NCI-H187 (cell line): Measurements from ENCODE around the gene S100A8.

Experiments
- DNase-seq, 2 experiments: peaks; one replicate each; lab custom pipeline; 2025; lab: John Stamatoyannopoulos, UW

S100A8 gene

DNA sequence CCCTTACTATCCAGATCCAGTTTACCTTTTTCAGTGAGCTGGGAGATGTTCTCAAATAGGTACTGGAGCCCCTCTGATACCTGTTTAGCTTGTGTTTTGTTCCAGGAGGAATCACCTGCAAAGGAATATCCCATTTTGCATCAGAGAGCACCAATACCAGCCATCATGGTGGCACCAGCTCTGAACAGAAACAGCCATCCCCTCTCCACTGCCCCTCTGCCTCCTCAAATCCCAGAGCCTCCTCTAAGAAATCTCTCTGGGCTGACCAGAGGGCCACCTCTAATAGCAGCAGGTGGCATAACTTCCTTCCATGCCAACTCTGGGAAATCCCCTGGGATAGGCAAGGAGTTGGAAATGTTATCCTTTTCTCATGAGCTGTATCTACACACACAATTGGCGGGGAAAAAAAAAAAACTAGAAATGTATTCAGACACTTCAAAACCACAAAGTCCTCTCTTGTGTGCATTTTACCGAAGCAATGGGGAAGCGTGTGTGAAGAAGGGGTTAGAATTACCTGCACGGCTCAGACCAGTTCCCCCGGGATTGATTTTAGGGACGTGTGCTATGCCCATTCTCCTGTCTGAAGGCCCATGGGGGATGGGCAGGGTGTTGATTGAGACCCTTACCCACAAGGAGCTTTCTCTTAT, 44.7 kb downstream of the S100A8 start:
- DNase-seq: peak; percentile 97 to 99

DNA sequence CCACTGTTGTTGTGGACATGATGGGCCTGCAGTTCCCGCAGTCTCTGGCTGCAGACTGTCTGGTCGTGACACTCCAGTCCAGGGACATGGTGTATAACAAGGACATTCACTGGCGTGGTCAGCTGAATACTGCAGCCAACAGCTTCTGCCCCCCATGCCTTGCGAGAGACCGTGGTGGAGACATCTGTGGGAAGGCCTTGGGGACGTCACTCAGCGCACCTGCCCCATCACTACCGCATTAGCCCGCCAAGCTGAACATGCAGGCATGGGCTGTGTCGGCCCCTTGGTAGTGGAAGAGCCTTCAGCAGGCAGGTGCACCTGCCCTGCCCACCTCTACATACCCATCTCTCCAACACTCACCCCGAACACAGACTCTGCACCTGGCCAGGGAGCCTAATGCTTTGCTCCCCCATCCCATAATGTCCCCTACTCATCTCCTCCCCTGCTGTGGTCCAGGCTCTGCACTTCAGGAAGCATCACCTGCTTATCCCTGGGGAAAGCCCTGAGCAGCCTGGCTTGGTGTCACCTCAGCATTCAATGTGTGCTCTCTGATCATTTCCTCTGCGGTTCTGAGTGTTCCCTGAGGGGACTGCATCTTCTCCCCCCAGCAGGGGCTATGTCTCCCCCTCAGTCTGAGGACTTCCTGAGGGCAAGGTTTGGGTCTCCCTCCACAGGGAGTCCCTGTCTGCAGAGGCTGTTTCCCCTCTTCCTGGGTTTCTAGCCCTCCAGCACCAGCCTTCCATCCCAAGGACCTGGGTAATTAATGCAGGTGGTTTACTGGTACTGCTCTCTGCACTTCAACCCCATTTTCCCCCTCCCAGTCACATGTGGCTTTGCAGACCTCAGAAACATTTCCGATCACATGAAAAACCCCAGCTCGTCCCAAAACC, 45.4 kb downstream of the S100A8 start:
- peak; percentile 89 to 91 for DNase-seq

DNA sequence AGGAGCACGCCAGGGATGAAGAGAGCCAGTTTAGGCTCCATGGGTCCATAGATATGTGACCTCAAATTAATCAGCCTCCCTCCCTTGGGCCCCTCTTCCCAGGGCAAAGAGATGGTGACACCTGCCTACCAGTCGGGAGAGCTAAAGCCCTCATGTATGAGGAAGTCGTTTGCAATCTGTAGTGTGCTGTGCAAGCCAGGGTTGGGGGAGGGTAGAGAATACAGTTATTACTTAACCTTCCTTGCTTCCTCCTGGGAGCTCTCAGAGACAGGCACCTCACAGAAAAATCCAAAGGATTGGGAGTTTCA, 46.2 kb downstream of the S100A8 start:
- peak; percentile 37 to 50 for DNase-seq

DNA sequence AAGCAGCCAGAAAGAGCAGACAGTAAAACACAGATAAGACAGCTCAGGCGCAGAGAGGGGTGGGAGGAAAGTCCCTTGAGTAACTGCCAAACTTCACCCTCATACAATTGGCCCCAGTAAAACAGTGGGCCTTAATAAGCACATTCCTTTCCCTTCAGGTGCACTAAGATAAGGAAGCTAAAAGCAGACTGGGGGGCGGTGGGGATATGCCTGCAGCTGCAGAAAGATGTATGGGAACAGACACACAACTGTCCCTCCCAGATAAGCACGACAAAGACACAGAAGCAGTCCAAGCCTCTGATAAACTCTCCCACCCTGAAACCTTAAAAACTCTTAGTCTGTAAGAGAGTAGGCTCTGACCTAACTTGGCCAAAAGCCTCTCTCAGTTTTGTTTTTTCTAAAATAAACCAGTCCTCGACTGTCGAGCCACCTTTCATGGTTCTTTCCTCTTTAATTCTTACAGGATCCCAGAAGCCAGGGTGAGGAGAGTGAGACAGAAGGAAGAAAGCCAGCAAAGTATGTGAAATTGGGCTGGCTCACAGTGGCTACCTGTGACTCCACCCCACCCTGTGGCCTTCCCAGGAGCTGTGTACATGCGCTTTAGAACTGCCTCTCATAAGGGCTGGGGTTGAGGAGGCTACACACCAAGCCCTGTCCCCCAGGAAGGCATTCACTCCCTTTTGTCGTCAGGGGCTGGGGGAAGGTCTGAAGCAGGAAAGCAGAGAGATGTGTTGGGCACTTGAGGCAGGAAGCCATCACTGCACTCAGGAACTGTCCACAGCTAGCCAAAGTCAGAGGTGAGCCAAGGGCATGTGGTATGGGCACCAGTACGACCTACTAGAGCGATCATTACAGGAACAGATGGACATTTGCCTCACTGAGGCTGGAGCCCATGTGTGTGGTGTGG, 46.8 kb downstream of the S100A8 start:
- DNase-seq: no peak

GRCh38 chr1:153343040-153343681, 47.7 kb downstream of the S100A8 start:
- DNase-seq: peak; percentile 76 to 86

GRCh38 chr1:153342178-153342577, 48.7 kb downstream of the S100A8 start:
- no peak for DNase-seq

DNA sequence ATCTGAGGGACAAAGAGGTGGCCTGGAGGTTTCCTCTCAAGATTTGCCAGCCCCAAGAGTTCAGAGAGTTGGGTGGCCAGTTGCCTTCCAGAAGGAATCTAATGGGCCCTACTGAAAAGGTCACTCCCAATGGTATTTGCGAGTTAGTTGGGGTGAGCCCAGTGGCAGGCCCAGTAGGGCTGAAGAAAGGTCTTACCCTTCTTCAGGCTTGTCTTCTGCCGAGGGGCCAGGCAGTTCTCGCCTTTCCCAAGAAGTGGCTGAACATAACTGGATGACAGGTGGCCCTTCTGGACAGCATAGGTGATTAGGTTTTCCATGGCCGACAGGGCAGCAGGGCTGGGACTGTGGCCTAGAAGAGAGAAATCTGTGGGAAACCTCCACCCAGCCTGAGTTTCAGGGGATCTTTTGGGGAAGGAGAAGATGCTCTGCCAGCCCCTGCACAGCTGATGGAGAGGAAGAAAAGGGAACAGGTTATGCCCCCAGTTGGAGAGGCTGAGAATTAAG, 49.4 kb downstream of the S100A8 start:
- DNase-seq: no peak

DNA sequence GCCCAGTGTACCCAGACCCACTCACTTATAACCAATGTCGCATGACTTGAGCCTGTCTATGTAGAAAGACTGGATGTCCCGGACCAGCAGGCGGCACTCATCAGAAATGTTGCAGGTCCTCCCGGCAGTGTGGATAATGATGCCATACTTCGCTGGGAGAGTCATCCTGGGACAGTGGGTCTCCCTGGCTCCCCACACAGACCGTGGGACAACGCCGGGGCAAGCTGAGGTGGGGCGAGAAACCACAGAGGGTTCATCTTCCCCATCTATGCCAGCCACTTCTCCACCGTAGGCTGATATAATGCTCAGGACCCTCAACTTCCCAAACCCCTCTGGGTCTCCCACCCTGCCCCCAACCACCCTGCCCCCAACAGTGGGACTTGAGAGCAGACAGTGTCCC, 50.5 kb downstream of the S100A8 start:
- no peak for DNase-seq
